ACC112 (cell line): Measurements from ENCODE around the gene CDC7.
A peak's percentile ranks its signal among the peaks of the same experiment; 100 is the strongest.

Experiments used
- H2AFZ ChIP-seq: fragments of 200-600 bp; sonication (generic); one replicate; pipeline ENCODE4 v1.6.0; 2017; ENCODE audit warnings: antibody characterized with exemption, low read length; ENCODE audit not compliant: unreplicated experiment
- H3K27ac ChIP-seq: fragments of 200-600 bp; sonication (generic); 2 replicates; pipeline ENCODE4 v1.5.1; 2014; ENCODE audit warnings: low read depth, mild to moderate bottlenecking, antibody characterized with exemption, low read length, moderate library complexity
- H3K27me3 ChIP-seq: fragments of 200-600 bp; sonication (generic); 2 replicates; pipeline ENCODE4 v1.6.1; 2014; ENCODE audit warnings: mild to moderate bottlenecking, antibody characterized with exemption, low read length, moderate library complexity, mixed read lengths; ENCODE audit not compliant: insufficient read depth
- H3K36me3 ChIP-seq: fragments of 200-600 bp; sonication (generic); 2 replicates; pipeline ENCODE4 v1.6.1; 2016; ENCODE audit warnings: mild to moderate bottlenecking, antibody characterized with exemption, low read length, moderate library complexity, mixed read lengths; ENCODE audit not compliant: insufficient read depth
- H3K4me1 ChIP-seq: fragments of 200-600 bp; sonication (generic); one replicate; pipeline ENCODE4 v1.6.1; 2016; ENCODE audit warnings: low read length, mixed read lengths; ENCODE audit not compliant: insufficient read depth, unreplicated experiment, control insufficient read depth
- H3K4me3 ChIP-seq: fragments of 200-600 bp; sonication (generic); 2 replicates; pipeline ENCODE4 v1.5.1; 2014; ENCODE audit warnings: mild to moderate bottlenecking, low read depth, low read length
- H3K79me2 ChIP-seq: fragments of 200-600 bp; sonication (generic); one replicate; pipeline ENCODE4 v1.6.0; 2016; ENCODE audit warnings: low read length; ENCODE audit not compliant: control insufficient read depth, unreplicated experiment, insufficient read depth

CDC7 gene

DNA sequence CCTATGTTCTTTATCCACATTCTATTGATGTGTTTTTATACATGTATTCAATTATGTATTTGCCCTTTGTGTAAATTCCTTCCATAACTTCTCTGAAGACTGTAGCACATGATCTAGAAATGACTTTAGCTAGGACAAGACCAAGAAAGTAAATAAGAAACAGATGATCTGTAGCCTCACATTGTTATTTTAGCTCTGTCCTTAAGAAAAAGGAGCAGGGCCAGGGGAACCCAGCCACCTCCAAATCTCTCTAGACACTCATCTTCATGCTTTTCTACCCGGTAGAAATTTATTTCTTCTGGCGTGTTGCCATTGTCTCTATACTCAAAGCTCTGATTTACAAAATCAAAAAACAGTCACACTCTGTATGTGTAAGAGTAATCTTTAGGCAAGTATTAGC, 27.1 kb downstream of the CDC7 start:
- H3K36me3 ChIP-seq: 0 out of 2 replicates have a peak, but pooled peaks cover 5% of the 10 kb centered on the region
- H3K27ac ChIP-seq: no peak overlapping the region
- H3K27me3 ChIP-seq: no peaks in the 10 kb centered on the region
- no peak overlapping the region for H2AFZ ChIP-seq
- no peaks in the 10 kb centered on the region for H3K4me1 ChIP-seq
- H3K4me3 ChIP-seq: no peak overlapping the region
- no peaks in the 10 kb centered on the region for H3K79me2 ChIP-seq

GRCh38 chr1:91529856-91530255, 29.2 kb downstream of the CDC7 start:
- no peak overlapping the region for H3K27ac ChIP-seq
- no peaks in the 10 kb centered on the region for H3K36me3 ChIP-seq
- H2AFZ ChIP-seq: peak overlapping the region; percentile 47
- H3K27me3 ChIP-seq: no peaks in the 10 kb centered on the region
- H3K79me2 ChIP-seq: no peaks in the 10 kb centered on the region
- H3K4me1 ChIP-seq: no peaks in the 10 kb centered on the region
- no peak overlapping the region for H3K4me3 ChIP-seq

DNA sequence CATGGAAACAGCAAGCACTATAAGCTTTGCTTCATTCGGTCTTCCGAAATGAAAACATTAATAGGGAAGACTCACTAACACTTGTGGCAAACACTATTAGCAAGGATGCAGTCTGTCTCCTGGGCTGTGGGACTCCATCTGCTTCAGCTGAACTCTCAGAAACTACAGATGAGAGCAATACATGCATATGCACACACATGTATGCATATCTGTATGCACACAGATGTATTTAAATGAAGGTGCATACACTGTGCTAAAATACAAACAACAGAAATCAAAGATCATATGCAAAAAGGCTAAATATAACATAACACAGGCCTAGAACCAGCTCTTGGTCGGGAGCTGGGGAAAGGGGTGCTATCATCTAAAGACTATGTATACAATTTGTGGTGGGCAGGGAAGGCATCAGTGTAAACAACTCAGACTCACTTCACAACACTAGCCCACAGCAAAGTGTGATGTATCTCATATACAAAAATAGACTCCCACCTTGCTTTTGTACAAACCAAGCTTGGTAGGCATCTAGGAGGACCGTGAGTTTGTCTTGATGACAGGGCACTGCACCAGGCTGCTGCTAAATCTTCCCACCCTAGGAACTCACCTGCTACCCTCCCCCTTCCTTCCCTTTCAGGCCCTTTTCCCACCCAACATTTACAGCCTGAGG, 32.8 kb downstream of the CDC7 start:
- H3K4me3 ChIP-seq: no peak overlapping the region
- H3K27me3 ChIP-seq: no peaks in the 10 kb centered on the region
- no peaks in the 10 kb centered on the region for H3K79me2 ChIP-seq
- no peaks in the 10 kb centered on the region for H3K36me3 ChIP-seq
- H3K4me1 ChIP-seq: peaks cover 19% of the 10 kb centered on the region
- H2AFZ ChIP-seq: no peak overlapping the region
- H3K27ac ChIP-seq: no peak overlapping the region

DNA sequence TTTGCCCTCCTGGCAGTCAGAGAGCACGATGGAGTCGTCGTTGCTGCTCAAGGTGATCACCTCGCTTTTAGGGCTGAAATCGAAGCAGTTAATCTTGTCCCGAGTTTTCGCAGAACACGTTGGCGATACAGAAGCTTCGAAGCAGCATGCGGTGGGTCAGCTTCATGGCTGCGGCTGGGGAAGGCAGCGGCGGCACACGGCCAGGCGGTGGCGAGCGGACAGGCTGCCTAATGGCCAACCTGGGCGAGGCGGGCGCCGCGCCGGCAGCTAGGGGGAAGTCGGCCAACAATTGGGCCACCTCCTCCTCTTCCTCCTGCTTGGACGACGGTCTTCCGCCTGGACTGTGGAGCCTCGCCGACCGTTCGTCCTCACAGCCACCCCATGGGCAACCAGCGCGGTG, 34.8 kb downstream of the CDC7 start:
- Histone ChIP-seq H3K4me1 (peaks cover 19% of the 10 kb centered on the region), H3K27ac (no peak overlapping the region), H3K79me2 (no peaks in the 10 kb centered on the region), H2AFZ (no peak overlapping the region), H3K27me3 (no peaks in the 10 kb centered on the region), H3K4me3 (no peak overlapping the region), H3K36me3 (no peaks in the 10 kb centered on the region)

- H3K27me3 ChIP-seq: no peaks in the 10 kb centered on the region
- H3K4me1 ChIP-seq: peaks cover 19% of the 10 kb centered on the region
- no peaks in the 10 kb centered on the region for H3K79me2 ChIP-seq
- peak overlapping the region; percentile 10; the same call in 1 of the 2 replicates for H3K4me3 ChIP-seq
- no peak overlapping the region for H2AFZ ChIP-seq
- no peaks in the 10 kb centered on the region for H3K36me3 ChIP-seq
- peak overlapping the region; percentile 35; the same call in 1 of the 2 replicates for H3K27ac ChIP-seq
Observed at GRCh38 chr1:91537281-91537986, 36.8 kb downstream of the CDC7 start.

- no peaks in the 10 kb centered on the region for H3K36me3 ChIP-seq
- H3K27me3 ChIP-seq: no peaks in the 10 kb centered on the region
- peaks cover 19% of the 10 kb centered on the region for H3K4me1 ChIP-seq
- H3K4me3 ChIP-seq: peak overlapping the region; percentile 7; the same call in 1 of the 2 replicates
- no peak overlapping the region for H2AFZ ChIP-seq
- no peak overlapping the region for H3K27ac ChIP-seq
- no peaks in the 10 kb centered on the region for H3K79me2 ChIP-seq
Observed at GRCh38 chr1:91537987-91538304, 37.3 kb downstream of the CDC7 start.

- Histone ChIP-seq H3K27ac (no peak overlapping the region), H3K79me2 (no peaks in the 10 kb centered on the region), H3K27me3 (no peaks in the 10 kb centered on the region), H3K4me1 (peaks cover 19% of the 10 kb centered on the region), H3K4me3 (no peak overlapping the region), H2AFZ (no peak overlapping the region), H3K36me3 (no peaks in the 10 kb centered on the region)
Observed at GRCh38 chr1:91540910-91541309, 40.3 kb downstream of the CDC7 start.

DNA sequence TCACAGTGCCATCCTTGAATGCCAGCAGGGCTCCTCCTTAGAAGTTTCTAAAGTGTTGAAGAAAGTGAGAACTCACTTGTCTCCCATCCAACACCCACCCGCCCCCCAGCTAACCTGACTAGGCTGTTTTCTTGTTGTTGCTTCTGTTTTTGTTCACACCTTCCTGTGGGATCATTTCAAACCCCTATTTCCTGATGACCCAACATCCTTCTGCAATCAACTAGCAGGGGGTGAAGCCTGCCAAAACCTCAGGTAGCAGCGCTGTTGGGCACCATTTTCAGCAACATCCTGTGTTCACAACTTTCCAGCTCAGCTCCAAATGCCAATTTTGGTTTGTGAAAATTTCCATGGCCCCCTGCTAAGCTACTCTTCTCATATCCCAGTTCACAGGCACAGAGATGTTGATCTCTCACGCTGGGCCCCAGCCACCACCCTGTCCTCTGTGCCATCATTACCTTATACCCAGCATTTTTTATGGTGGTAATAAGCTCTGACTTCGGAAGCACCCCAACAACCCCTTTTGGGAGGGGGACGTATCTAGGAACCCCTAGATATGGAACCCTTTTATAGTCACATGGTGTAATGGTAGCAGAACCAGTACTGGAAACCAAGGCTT, 41.4 kb downstream of the CDC7 start:
- Histone ChIP-seq H3K36me3 (no peaks in the 10 kb centered on the region), H3K4me3 (no peak overlapping the region), H2AFZ (no peak overlapping the region), H3K27me3 (no peaks in the 10 kb centered on the region), H3K27ac (no peak overlapping the region), H3K79me2 (no peaks in the 10 kb centered on the region), H3K4me1 (peaks cover 13% of the 10 kb centered on the region)

DNA sequence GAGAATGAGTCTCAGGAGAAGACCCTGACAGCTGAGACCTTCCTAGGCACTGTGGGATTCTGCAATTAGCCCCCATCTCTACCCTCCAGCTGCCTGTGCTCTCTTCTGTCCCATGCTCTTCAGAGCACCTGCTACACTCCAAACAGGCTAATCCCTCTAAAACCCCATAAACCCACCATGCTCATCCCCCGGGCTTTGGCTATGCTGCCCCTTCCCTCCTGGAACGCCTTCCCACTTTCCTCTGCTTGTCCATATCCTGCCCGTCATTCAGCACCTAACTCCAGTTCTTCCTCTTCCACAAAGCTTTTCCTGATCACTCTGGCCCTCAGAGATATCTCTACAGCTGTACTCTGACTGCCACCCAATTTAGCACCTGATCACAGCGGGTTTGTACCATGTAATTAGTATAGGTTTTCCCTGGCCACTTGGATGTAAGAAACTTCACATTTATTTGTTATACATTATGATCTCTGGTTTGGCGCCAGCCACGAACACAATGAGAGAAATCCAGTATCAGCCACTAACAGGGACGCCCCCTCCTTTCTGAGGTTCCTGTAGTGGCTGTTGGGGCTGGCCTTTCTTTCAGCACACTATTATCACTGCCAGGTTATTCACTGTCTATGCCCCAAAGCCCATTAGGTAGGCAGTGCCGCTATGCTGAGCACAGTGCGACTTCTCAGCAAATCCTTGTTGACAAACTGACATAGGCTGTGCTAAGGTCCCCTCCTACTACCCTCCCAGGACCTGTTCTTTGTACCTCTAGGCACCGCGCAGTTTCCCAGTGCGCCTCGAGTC, 45.1 kb downstream of the CDC7 start:
- no peak overlapping the region for H3K4me3 ChIP-seq
- no peaks in the 10 kb centered on the region for H3K4me1 ChIP-seq
- no peaks in the 10 kb centered on the region for H3K79me2 ChIP-seq
- no peaks in the 10 kb centered on the region for H3K27me3 ChIP-seq
- H3K27ac ChIP-seq: no peak overlapping the region
- H3K36me3 ChIP-seq: no peaks in the 10 kb centered on the region
- H2AFZ ChIP-seq: no peak overlapping the region

GRCh38 chr1:91546301-91546581, 45.6 kb downstream of the CDC7 start:
- H3K27me3 ChIP-seq: no peaks in the 10 kb centered on the region
- H3K4me1 ChIP-seq: no peaks in the 10 kb centered on the region
- no peaks in the 10 kb centered on the region for H3K36me3 ChIP-seq
- no peak overlapping the region for H2AFZ ChIP-seq
- no peak overlapping the region for H3K27ac ChIP-seq
- H3K4me3 ChIP-seq: no peak overlapping the region
- H3K79me2 ChIP-seq: no peaks in the 10 kb centered on the region
